ENCODE measurements around the gene MRPS12. TPM values are rescaled to one million over a fixed set of nuclear protein-coding genes. Genes with fewer than 3 reads are reported as not detected.

The MRPS12 gene
- total and polyA plus RNA-seq, 9 of the 15 experiments (the other 6 are each of a cell fraction or from before 2014, with no cell fraction given) = 8.1 to 174 (median 52.0) TPM

- TF ChIP-seq ZNF592 (IDR thresholded peaks at IDR 0.05) (no peak), SP1 (CRISPR knock-in tag; IDR thresholded peaks at IDR 0.05) (peak; percentile 80), ZNF354B (CRISPR knock-in tag; IDR thresholded peaks at IDR 0.05) (no peak), ZNF324 (CRISPR knock-in tag; IDR thresholded peaks at IDR 0.05) (no peak), HDAC2 (IDR thresholded peaks at IDR 0.05) (peak; percentile 53; the same call in 1 of the 2 replicates), RFX7 (CRISPR knock-in tag; IDR thresholded peaks at IDR 0.05) (no peak), FOXK2 (conservative IDR thresholded peaks at IDR 0.05 in 1 of 2, IDR thresholded peaks at IDR 0.05 in 1 of 2; ENCODE audit: low read depth in 2 of 2) (no peak; a peak in 1 of 4 replicates), RUNX1 (IDR thresholded peaks at IDR 0.05; ENCODE audit: low read depth) (no peak), ZFP91 (CRISPR knock-in tag; IDR thresholded peaks at IDR 0.05) (no peak), LEF1 (IDR thresholded peaks at IDR 0.05) (no peak), STAT5A (IDR thresholded peaks at IDR 0.05; ENCODE audit: borderline replicate concordance, low read length) (no peak), HEY1 (CRISPR knock-in tag; IDR thresholded peaks at IDR 0.05; ENCODE audit: borderline replicate concordance) (no peak), POLR2A (conservative IDR thresholded peaks at IDR 0.05) (peak; percentile 90), NR2C1 (IDR thresholded peaks at IDR 0.05) (no peak), NR2C1 (tag; IDR thresholded peaks at IDR 0.05) (no peak), NFIX (CRISPR knock-in tag; IDR thresholded peaks at IDR 0.05; ENCODE audit: low read depth) (no peak), MECOM (CRISPR knock-in tag; IDR thresholded peaks at IDR 0.05) (no peak), SMAD1 (IDR thresholded peaks at IDR 0.05; ENCODE audit: low read depth, low read length, partially characterized antibody) (no peak), TEAD1 (CRISPR knock-in tag; IDR thresholded peaks at IDR 0.05) (no peak), POLR3G (IDR thresholded peaks at IDR 0.05; ENCODE audit: extremely low read depth, insufficient read length, insufficient replicate concordance) (no peak), KDM2B (CRISPR knock-in tag; IDR thresholded peaks at IDR 0.05) (no peak), TCF3 (CRISPR knock-in tag; IDR thresholded peaks at IDR 0.05) (no peak), NFE2 (IDR thresholded peaks at IDR 0.05; ENCODE audit: low read depth) (no peak), ZNF830 (CRISPR knock-in tag; IDR thresholded peaks at IDR 0.05) (no peak)
Measured at GRCh38 chr19:38930776-38931520, at the start of gene MRPS12 (continued).
